Fibroblast of pulmonary artery (primary cell): ENCODE results near the gene DCUN1D3.

Experiments
- DNase-seq: peaks from one replicate; pipeline ENCODE4 v3.0.0-alpha.2; 2010; ENCODE audit warnings: low read depth
- H3K4me3 ChIP-seq: replicated peaks from 2 replicates; pipeline ENCODE4 v1.5.1; 2011; ENCODE audit warnings: low read depth, mild to moderate bottlenecking, control low read depth, low read length, moderate library complexity
- CTCF ChIP-seq: IDR thresholded peaks from 2 replicates; pipeline ENCODE4 v1.5.1; 2011; ENCODE audit warnings: mild to moderate bottlenecking, control low read depth, low read length, inconsistent platforms; ENCODE audit errors: missing control alignments

Gene DCUN1D3

GRCh38 chr16:20838240-20838639, 61.9 kb downstream of the DCUN1D3 start:
- TF ChIP-seq CTCF: no peak
- DNase-seq: no peak
- no peak overlapping the region for H3K4me3 ChIP-seq

- DNase-seq: no peak
- no peak for TF ChIP-seq CTCF
- H3K4me3 ChIP-seq: no peak overlapping the region
These were observed 67.1 kb downstream of the DCUN1D3 start for GRCh38 chr16:20833086-20833485.

- DNase-seq: no peak
- TF ChIP-seq CTCF: no peak
- no peak overlapping the region for H3K4me3 ChIP-seq
These were observed 69.8 kb downstream of the DCUN1D3 start for GRCh38 chr16:20830372-20830771.

- no peak for TF ChIP-seq CTCF
- no peak for DNase-seq
- H3K4me3 ChIP-seq: no peak overlapping the region
These were observed 70.6 kb downstream of the DCUN1D3 start for GRCh38 chr16:20829536-20829935.

GRCh38 chr16:20826039-20826566, 74.1 kb downstream of the DCUN1D3 start:
- peak; percentile 30 for DNase-seq
- H3K4me3 ChIP-seq: no peak overlapping the region
- TF ChIP-seq CTCF: no peak

GRCh38 chr16:20822521-20823325, 77.4 kb downstream of the DCUN1D3 start:
- TF ChIP-seq CTCF: no peak
- no peak for DNase-seq
- no peak overlapping the region for H3K4me3 ChIP-seq

GRCh38 chr16:20821682-20822081, 78.5 kb downstream of the DCUN1D3 start:
- no peak overlapping the region for H3K4me3 ChIP-seq
- TF ChIP-seq CTCF: no peak
- no peak for DNase-seq
